Cerebellar cortex (tissue), 1 donor: Measurements from ENCODE around the gene STX11.
"Not testable (repeated sequence)": the region's sequence is repeated elsewhere in the genome, so short reads cannot be mapped to it uniquely, and the experiment has no call there.

Source experiments
- DNase-seq: peaks from one replicate; pipeline ENCODE4 v3.0.0-alpha.2; 2015; ENCODE audit warnings: low spot score

Gene STX11

GRCh38 chr6:144149894-144150709, at the start of gene STX11:
TSS of gene STX11 (plus strand) at chr6:144150517. CDS start at chr6:144186628, 36,111 bp downstream.
- no peak for DNase-seq

DNA sequence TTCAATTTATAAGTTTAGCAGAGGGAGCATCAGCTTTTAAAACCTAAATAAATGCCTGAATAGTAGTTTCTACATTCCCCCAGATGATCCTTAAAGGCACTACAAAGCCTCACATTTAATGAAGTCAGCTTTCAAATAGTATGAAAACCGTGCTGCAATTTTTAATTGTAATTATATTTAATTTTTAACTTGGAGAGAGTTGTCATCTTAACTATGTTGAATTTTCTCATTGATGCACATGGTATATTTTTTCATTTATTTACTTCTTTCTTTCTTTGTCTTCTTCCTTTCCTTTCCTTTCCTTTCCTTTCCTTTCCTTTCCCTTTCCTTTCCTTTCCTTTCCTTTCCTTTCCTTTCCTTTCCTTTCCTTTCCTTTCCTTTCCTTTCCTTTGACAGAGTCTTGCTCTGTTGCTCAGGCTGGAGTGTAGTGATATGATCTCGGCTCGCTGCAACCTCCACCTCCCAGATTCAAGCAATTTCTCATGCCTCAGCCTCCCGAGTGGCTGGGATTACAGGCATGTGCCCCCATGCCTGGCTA, 47.2 kb upstream of the STX11 start:
- DNase-seq = no peak

GRCh38 chr6:144104488-144104887, 45.8 kb upstream of the STX11 start:
- DNase-seq = no peak

GRCh38 chr6:144104898-144105487, 45.3 kb upstream of the STX11 start:
- peak; percentile 47 for DNase-seq

GRCh38 chr6:144106206-144106605, 44.1 kb upstream of the STX11 start:
- no peak for DNase-seq

DNA sequence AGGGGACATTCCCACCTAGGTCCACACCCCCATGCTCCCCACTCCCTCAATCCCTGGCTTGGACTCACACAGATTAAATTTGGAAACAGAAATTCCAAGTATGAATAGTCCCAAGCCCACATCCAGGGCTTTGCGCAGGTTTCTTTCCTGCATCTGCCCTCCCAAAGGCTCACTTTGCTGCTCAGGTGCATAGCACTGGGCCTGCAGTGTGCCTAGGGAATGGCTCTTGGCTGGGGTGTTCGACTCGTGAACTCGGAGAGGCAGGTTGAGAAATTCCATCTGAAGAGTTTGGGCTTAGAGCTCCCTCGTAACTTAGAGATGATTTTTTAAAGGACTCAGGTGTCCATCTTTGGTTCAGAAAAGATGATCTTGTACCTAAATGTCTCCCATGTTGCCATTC, 40.1 kb upstream of the STX11 start:
- no peak for DNase-seq

- no peak for DNase-seq
These were observed 37.0 kb upstream of the STX11 start for GRCh38 chr6:144113366-144113765.

DNA sequence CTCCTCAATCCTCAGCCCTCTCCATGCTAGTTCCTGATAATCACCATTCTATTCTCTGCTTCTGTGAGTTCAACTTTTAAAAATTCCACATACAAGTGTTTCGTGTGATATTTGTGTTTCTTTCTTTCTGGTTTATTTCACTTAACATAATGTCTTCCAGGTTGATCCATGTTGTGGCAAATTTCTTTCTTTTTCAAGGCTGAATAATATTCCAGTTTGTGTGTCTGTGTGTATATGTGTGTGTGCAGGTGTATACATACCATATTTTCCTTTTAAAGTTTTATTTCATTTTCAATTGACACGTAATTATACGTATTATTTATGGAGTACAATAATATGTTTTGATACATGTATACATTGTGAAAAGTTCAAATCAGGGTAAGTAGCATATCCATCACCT, 35.1 kb upstream of the STX11 start:
- no peak for DNase-seq

DNA sequence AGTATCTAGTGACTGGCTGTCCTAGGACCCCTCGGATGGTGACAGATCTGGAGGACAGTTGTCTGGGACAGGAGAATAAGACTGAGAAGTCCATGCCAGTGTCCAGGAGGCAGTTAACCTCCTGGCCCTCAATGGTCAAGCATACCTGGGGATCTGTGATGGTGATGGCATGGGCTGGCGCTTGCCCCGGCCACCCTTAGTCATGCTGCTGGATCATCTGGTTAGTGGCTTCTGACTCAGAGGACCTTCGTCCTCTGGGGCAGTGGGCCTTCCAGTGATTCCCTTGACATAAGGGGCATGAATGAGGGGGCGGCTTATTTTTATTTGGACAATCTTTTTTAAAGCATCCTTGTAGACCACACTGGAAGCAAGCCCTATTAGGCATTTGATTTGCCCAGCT, 30.9 kb upstream of the STX11 start:
- no peak for DNase-seq

- no peak for DNase-seq
These were observed 27.5 kb upstream of the STX11 start for GRCh38 chr6:144122861-144123260.

GRCh38 chr6:144123421-144123820, 26.9 kb upstream of the STX11 start:
- no peak for DNase-seq

DNA sequence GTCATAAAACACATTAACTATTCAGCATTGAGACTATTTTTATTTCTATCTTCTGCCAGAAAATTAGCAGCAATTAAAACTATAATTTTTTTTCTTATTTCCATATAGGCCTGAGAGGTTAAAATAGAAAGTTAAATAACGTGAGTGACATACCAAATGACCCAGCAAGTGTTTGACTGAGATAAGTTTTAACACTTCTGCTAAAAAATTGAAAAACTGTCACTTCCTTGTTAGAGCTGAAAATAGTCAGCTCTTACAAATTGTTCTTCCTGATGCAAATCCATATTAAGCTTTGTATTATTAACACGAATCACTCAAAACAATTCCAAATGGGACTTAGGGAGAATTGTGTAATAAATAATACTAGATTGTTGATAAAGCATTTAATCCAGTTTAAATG, 26.5 kb upstream of the STX11 start:
- no peak for DNase-seq

DNA sequence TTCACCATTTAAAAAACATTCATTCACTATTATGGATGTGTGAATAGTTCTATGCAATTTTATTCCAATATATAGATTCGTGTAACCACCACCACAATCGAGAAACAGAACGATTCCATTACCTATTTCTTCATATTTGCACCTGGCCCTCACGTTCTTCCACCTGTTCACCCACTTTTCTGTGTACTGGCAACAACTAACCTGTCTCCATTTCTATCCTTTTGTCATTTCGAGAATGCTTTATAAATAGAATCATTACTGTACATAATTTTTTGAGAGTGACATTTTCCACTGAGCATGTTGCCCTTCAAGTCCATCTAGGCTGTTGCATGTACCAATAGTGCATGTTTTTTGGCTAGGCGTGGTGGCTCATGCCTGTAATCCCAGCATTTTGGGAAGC, 23.2 kb upstream of the STX11 start:
- no peak for DNase-seq

GRCh38 chr6:144129469-144129868, 20.8 kb upstream of the STX11 start:
- no peak for DNase-seq

DNA sequence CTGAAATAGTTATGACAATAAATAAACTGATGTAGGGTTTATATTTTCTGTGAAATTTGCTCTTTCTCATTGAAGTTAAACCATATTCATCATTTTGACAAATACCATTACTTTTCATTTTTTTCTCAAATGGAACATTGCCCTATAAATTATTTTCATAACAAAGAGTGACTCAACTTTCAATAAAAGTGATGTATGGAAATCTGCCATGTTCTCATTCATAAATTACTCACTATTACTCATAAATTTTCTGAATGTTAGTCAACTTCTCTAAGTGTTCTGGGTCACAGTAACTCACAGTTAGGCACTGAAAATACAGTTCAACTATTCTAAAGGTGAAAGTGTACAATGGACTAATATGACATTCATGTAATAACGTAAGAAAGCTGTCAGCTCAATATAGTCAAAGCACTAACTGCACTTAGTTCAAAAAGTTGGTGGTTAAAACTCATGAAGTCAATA, 19.0 kb upstream of the STX11 start:
- DNase-seq = no peak

DNA sequence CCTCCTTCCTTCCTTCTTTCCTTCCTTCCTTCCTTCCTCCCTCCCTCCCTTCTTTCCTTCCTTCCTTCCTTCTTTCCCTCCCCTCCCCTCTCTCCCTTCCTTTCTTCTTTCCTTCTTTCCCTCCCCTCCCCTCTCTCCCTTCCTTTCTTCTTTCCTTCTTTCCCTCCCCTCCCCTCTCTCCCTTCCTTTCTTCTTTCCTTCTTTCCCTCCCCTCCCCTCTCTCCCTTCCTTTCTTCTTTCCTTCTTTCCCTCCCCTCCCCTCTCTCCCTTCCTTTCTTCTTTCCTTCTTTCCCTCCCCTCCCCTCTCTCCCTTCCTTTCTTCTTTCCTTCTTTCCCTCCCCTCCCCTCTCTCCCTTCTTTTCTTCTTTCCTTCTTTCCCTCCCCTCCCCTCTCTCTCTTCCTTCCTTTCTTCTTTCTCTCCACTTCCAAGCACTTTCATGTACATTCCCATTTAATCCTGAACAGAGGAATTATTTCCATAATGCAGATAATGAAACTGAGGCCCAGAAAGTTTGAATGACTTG, 18.1 kb upstream of the STX11 start:
- not testable (repeated sequence) for DNase-seq

GRCh38 chr6:144133225-144133821, 17.0 kb upstream of the STX11 start:
- no peak for DNase-seq

DNA sequence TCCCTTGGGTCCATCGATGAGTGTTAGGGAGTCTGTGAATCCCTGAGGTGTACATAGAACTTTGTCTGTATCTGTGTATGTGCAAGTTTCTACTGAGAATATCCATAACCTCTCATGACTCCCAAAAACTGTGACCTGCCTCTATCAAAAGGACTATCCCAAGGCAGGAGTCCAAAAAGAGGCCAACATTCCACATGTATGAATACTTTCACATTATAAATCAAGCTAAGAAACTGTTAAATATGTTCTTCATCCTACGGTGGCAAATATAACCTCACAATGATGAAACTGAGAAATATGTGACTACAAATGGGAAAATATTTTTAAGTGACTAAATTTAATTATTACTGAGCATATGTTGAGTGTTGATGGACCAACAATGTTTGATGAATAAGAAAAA, 16.1 kb upstream of the STX11 start:
- no peak for DNase-seq

DNA sequence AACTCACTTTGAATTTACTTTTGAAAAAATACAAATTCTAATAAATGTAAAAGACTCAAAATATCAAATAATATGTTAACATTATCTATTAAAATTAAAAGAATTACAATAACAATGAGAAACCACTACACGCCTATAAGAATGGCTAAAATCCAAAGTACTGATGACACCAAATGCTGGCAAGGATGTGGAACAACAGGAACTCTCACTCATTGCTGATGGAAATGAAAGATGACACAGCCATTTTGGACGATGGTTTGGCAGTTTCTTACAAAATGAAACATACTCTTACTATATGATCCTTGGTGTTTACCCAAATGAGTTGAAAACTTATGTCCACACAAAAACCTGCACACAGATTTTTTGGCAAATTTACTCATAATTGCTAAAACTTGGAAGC, 15.6 kb upstream of the STX11 start:
- no peak for DNase-seq

DNA sequence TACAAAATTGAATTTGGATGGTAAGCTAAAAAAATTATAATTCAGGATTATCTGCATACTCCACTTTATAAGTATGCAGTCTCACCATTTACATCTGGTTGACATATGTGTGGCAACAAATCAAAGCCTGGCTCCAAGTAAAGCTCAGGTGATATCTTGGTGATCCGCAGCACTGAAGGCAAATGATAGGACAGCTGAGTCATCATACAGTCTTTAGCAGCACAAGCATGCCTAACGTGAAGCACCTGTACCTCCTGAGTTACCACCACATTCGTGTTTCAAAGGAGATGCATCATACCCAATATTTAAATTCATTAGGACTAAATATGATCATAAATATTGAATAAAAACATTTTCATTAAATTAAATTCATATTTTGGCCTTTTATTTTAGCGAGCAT, 11.8 kb upstream of the STX11 start:
- DNase-seq = no peak

GRCh38 chr6:144139817-144140216, 10.5 kb upstream of the STX11 start:
- DNase-seq = no peak

GRCh38 chr6:144140867-144141266, 9.4 kb upstream of the STX11 start:
- DNase-seq = no peak

- DNase-seq = no peak
These were observed 8.8 kb upstream of the STX11 start for GRCh38 chr6:144141470-144141869.
